Erythroblast (primary cell): ENCODE measurements around the gene EEPD1.
"Not testable (repeated sequence)": the region's sequence is repeated elsewhere in the genome, so short reads cannot be mapped to it uniquely, and the experiment has no call there.

Source experiments
- DNase-seq, 2 experiments: peaks; one replicate each; lab custom pipeline; 2025; lab: John Stamatoyannopoulos, UW
- GATA1 ChIP-seq: IDR thresholded peaks from 2 replicates; pipeline ENCODE4 v1.6.1; 2011; ENCODE audit warnings: low read depth, mild to moderate bottlenecking, control low read depth, low read length, moderate library complexity
- POLR2A ChIP-seq: IDR thresholded peaks from 2 replicates; pipeline ENCODE4 v1.6.1; 2011; ENCODE audit warnings: mild to moderate bottlenecking, low read length

EEPD1 gene

DNA sequence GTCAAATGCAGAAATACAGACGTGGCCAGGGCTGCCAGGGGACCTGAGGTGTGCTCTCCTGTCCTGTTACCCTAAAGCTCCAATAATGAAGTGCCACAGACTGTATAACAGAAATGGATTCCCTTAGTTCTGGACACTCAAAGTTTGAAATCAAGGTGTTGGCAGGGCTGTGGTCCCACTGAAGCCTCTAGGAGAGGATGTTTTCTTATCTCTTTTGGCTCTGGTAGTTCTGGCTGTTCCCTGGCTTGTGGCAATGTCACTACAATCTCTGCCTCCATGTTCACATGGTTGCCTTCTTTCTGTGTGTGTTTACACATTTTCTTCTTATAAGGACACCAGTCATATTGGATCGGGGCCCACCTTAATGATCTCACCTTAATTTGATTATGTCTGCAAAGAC lies 15.3 kb upstream of the EEPD1 start:
- no peak for DNase-seq
- TF ChIP-seq GATA1, result no peak
- no peak for TF ChIP-seq POLR2A

DNA sequence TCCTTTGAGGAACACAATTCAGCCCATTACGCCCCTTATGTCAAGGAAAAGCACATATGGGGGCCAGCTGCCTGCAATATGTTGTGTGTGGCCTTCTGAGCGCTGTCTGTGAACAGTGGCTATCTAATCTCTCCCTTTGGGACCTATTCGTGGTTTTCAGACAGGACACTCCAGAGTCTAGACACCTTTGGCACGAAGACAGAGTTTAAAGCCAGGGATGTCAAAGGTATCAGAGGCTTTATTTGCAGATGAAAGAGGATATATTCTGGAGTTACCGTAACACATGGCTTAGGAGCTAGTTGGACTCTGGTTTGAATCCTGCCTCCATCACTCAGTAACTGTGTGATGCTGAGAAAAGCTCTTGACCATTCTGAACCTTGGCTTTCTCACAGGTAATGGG lies 14.8 kb upstream of the EEPD1 start:
- TF ChIP-seq GATA1, result no peak
- TF ChIP-seq POLR2A, result no peak

DNA sequence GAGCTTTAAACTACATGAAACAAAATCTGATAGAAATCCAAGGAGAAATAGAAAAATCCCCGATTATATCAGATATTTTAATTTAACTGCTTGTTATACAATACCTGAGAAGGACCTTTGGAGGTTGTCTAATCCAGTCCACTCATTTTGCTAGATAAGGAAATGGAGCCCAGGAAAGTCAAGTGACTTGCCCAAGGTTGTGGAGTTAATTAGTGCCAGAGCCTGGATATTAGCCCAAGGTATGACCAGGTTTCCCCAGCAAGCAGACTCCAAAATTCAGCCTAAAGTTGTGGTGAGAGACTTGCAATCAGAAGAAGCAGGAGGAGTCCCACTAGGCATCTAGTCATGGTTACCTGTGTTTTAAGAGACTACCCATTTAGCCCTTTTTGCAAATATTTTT lies 11.7 kb upstream of the EEPD1 start:
- TF ChIP-seq POLR2A (no peak), GATA1 (no peak)
- DNase-seq, result no peak

More for the DNA sequence above, 14.8 kb upstream of the EEPD1 start:
- no peak for DNase-seq

DNA sequence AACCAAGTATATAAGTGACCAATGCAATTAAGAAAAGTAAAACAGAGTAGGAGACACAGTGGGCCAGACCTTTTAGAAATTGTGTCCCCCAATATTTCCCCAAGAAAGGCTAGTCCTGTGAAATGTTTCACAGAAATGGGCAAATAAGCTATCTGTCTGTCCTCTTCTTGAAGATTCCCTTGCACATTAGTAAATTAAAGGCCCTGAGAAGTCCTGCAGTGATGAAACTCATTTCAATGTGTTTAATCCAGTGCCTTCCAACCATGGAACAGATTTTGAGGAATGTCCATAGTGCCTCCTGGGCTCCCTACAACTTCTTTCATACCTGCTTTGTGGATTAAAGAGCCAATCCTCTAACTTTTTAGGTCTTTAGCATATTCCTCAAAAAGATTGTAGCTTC lies 11.2 kb upstream of the EEPD1 start:
- TF ChIP-seq POLR2A, result no peak
- TF ChIP-seq GATA1, result no peak

DNA sequence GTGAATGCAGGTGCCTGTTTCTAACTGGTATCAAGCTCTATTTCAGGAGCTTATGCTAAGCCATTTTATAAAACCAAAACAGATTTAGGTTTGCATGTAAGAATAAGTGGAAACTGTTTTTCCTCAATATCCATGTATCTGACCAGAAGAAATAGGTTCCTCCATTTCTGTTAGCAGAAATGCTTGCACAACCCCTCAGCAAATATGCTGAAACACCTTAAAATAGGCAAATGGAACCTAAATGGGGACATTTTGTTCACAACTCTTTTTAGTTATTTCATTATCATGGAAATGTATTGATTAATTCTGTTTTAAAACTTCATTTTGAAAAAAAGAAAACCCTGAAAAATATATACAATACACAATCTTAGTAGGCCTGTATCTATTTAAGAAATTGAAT lies 8.9 kb upstream of the EEPD1 start:
- DNase-seq, result no peak
- TF ChIP-seq POLR2A (no peak), GATA1 (no peak)

More for the DNA sequence above, 11.2 kb upstream of the EEPD1 start:
- DNase-seq, result no peak

DNA sequence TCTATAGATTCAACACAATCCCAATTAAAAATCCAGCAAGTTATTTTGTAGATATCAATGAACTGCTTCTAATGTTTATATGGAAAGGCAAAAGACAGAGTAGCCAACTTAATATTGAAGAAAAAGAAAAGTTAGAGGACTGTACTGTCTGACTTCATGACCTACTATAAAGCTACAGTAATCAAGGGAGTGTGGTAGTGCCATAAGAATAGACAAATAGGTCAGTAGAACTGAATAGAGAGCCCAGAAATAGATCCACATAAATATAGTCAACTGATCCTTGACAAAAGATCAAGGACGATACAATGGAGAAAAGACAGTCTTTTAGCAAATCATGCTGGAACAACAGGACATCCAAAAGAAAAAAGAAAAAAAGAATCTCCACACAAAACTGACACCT lies 7.4 kb upstream of the EEPD1 start:
- DNase-seq, result no peak
- no peak for TF ChIP-seq POLR2A
- no peak for TF ChIP-seq GATA1

DNA sequence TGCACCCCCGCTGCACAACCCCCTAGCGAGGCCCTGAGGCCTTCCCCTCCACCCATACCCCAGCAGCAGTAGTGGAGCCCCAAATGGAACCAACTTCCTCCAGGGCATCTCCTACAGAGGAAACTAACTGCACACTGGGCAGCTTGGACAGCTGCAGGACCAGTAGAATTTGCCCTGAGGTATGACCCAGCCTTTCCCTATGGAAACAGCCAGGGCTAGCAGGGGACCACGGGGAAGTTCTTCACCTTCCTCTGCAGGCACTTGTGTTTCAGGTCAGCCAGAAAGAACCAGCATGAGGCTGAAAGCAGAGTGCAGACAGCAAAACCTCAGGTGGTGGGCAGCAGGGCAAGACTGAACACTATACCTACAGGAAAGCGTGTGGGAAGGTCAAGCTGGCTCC lies 5.7 kb upstream of the EEPD1 start:
- TF ChIP-seq POLR2A, result no peak
- no peak for DNase-seq

DNA sequence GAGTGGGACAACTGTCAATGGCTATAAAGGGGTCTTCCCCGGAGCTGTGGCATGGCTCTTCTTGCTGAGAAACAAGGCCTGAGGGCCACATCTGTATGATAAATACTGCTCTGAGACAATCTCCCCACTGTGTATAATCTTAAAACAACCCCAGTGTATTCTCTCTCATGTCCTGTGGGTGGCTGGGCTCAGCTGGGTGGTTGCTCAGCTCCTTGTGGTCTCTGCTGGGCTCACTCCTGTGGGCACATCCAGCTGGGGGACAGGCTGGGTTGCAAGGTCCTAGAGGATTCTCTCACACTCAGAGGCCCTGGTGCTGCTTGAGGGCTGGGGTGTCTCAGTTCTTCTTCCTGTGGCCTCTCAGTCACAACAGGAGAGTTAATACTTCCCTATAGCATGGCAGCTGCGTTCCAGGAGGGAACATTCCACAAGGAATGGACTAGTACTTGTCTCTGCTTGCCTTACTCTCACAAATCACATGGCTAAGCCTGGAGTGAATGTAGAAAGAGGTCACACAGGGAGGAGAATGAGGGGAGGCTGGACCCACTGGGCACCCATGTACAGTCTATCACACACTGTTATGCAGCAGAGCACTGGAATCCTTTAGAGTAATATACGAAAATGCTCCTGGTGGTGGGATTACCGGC lies 4.5 kb upstream of the EEPD1 start:
- no peak for DNase-seq
- TF ChIP-seq POLR2A (no peak), GATA1 (no peak)

DNA sequence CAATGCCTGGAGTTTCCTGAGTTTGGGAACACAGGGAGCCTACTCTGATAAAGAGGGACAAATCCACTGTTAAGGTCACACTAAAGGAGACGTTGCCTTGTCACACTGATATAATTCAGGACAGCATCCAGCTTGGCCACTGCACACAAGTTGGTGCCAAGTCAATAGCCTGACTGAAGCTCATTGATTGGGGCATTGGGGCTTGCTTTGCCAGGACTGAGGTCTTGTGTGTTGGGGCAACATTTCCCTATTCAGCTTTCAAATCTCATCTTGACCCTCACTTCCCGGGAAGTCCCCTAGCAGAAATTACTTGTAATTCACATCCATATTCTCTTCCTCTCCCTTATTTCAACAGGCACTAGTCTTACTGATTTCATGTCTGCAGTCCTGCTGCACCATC lies 3.8 kb upstream of the EEPD1 start:
- DNase-seq, result not testable (repeated sequence)

DNA sequence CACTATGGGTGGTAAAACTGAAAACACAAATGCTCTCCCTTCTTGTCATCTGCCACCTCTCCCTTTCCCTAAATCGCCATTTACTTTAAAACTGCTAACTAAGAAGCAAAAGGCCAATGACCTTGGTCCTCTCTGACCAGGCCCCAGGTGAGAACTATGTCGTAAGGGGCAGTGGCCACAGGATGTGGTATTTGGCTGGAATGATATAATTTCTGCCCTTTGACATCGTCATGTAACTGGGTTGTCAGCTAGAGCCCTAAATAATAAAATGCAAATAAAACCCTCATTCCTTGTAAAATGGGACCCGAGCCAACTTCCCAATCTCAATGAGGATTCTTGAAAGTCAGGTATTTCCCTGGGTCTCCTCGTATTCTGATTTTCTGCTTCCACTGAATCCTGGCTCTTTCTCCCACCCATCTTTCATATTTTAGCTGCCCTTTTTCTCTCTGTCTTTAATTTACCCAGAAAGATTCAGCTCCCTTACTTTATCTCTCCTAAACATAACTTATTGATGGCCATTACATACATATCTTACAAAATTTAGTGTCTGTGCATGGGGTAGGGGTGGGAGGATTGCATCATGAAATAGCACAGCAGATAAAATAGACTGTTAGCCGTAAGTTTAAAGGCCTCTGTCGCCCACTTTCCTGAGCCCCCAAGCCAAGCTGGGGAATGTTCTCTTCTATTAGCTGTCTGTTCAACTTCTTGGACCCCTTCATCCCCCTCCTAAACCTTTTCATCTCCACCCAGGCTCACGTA lies 3.2 kb upstream of the EEPD1 start:
- DNase-seq, result peak in 1 of 2 experiments; percentile 4
- no peak for TF ChIP-seq GATA1
- TF ChIP-seq POLR2A, result no peak

DNA sequence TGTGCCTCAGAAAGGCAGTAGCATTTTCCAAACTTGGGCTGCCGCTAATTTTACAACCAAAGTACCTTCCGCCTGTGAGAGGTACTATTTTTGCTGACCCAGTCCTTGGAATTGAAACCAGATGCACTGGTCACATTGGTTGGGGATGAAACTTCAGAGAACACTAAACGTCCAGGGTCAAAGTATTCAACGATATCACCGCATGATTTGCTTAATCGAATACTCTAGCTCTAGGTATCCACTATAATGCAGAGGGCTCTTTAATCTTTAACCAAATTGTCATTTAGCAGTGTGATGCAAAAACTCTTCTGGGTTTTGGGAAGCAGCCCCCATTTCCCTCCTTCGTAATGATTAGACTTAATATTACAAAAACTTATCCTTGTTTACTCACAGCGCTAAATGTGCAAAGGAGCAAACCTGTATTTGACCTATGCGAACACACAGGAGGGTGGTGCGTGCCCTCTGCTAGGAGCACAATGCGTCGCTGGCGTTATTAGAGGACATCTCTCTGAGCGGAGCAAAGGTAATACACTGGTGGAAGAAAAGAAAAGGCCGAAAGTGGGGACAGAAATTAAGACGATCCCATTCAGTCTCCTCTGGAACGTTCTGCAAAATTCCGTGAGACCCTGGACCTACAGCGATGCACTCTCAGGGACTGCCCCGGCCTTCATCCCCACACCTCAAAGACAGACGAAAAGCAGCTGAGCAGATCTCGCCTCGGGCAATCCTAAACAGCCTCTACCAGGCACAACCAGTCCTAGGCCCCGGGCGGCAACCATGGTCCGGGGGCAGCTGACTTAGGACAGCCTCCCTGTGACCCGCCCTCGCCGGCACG lies 916 bp upstream of the EEPD1 start:
- TF ChIP-seq POLR2A, result no peak
- no peak for TF ChIP-seq GATA1
- DNase-seq, result no peak

DNA sequence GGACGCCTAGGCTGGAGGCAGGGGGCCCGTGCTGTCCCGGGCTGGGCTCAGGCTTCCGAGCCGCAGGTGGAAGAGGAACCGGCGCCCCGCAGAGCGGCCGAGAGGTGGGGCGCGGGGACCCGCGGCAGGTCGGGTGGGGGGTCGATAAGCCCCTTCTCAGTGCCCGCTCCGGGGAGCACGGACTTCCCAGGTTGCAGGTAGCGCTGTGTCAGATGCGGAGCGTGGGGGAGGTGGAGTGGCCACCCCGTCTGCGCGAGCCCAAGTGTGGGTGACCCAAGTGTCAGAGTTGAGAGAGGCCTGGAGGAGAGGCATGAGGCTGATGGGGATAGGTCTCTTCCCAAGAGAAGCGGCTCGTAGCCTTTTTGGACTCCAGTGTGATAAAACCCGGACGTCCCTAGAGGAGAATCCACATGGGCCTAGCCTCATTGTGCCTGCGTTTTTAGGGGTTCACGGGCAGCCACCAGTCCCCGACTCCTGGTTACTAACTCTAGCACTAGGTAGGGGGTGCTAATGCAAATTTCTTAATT lies 580 bp downstream of the EEPD1 start:
- DNase-seq, result peak in 1 of 2 experiments; percentile 46

DNA sequence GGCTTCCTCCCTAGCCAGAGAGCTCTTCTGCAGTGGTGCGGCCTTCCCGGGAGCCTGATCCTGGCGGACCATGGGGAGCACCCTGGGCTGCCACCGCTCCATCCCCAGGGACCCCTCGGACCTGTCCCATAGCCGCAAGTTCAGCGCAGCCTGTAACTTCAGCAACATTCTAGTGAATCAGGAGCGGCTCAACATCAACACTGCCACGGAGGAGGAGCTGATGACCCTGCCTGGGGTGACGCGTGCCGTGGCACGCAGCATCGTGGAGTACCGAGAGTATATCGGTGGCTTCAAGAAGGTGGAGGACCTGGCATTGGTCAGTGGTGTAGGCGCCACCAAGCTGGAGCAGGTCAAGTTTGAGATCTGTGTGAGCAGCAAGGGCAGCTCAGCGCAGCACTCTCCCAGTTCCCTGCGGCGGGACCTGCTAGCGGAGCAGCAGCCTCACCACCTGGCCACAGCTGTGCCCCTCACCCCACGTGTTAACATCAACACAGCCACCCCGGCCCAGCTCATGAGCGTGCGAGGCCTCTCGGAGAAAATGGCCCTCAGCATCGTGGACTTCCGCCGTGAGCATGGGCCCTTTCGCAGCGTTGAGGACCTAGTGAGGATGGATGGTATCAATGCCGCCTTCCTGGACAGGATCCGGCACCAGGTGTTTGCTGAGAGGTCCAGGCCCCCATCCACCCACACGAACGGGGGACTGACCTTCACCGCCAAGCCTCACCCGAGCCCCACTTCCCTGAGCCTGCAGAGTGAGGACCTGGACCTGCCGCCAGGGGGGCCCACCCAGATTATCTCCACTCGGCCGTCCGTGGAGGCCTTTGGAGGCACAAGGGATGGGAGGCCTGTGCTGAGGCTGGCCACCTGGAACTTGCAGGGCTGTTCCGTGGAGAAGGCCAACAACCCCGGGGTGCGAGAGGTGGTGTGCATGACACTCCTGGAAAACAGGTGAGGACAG lies 1.5 kb downstream of the EEPD1 start:
- DNase-seq, result no peak
- TF ChIP-seq POLR2A (no peak), GATA1 (no peak)

More for the DNA sequence above, 580 bp downstream of the EEPD1 start:
- TF ChIP-seq GATA1, result no peak
- TF ChIP-seq POLR2A, result no peak
